Epithelial cell of umbilical artery (primary cell): ENCODE measurements around the gene RDX. TPM values are rescaled to one million over a fixed set of nuclear protein-coding genes. Genes with fewer than 3 reads are reported as not detected.

Source experiments
- total RNA-seq: library from RNA; depleted of rRNA; stranded (reverse); fragments of >200 nt; gene quantifications from 2 replicates; pipeline ENCODE4 v1.2.3, GENCODE V29; 2014

RDX gene
- total RNA-seq, result 68.9 and 137 TPM in 2 replicates

GRCh38 chr11:110296226-110297075 lies at the start of gene RDX:
TSS of gene RDX (minus strand) at chr11:110296614. CDS start at chr11:110279692, 16,922 bp downstream.

Other genes starting within 250 kb of the RDX start
- gene ZC3H12C, start 203.2 kb downstream of the RDX start, total RNA-seq, result 9.1 and 15.0 TPM in 2 replicates
- 11.0 and 16.6 TPM in 2 replicates for gene FDX1, start 133.3 kb upstream of the RDX start, total RNA-seq